HG03439 (cell line): ENCODE data around the gene TEDC1.

Experiments
- ATAC-seq: cut with Tn5 transposase; IDR thresholded peaks from one replicate; pipeline ENCODE4 v1.9.1; 2021; ENCODE audit warnings: mild to moderate bottlenecking, moderate library complexity; ENCODE audit not compliant: unreplicated experiment

Gene TEDC1

DNA sequence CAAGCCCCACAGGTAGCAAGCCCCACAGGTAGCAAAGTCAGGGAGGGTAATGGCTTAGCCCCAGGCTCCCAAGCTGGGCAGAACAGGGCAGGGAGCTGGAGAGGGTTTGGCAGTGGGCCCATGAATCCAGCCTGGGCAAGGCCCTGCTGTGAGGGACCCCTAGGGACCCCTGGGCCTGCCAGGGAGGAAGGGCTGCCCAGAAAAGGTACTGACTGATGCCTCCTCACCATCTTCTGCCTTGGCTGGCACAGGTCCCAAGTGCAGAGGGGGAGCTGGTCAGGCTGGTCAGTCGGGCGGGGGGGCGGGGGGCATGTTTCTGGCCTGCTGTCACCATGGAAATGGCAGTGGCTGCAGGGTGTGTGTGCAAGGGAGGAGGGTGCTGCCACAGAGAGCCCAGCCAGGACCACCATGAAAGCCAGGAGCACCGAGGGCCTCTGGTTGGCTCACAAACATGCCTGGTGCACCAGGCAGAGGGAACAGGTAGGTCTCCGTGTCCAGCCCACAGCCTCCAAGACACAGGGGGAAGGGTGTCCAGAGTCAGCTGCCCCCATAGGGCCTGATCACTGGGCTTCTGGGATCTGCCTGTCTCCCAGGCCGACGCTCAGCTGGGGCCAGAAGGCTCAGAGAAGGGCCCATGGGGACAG is 17.9 kb upstream of the TEDC1 start:
- no peak for ATAC-seq

DNA sequence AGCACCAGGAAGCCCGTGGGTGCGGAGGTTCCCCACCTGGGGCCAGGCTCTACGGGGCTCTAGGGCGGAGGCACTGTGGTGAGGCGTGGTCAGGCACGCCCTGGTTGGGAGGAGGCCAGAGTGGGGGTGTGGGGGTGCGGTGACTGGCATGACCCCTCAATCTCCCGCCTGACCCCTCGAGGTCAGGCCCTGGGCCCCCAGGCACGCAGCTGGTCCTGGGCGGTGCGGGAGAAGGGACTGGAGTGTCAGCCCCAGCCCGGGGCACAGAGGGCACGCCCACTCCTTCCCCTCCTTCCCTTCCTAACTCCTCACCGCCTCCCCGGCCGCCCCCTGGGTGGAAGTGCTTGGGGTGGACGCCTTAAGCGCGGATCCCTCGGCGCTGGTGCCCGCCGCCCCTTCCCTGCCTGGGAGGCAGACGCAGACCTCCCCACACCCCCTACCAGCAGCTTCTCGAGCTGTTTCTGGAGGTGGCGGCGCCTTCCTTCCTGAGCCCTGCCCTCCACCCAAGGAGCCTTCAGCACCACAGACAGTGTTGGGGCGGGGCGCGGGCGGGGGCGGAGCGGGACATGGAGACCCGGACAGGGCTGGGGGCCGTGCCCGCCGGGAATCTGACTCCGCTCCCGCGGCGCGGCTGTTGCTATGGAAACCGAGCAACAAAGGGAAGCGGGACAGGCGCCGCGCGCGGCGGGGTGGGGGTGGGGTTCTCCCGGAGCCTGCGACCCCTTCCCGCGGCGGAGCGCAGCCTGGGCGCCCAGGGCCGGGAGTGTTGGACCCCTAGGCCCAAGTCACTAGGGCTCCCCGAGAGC is 17.2 kb upstream of the TEDC1 start:
- no peak for ATAC-seq

DNA sequence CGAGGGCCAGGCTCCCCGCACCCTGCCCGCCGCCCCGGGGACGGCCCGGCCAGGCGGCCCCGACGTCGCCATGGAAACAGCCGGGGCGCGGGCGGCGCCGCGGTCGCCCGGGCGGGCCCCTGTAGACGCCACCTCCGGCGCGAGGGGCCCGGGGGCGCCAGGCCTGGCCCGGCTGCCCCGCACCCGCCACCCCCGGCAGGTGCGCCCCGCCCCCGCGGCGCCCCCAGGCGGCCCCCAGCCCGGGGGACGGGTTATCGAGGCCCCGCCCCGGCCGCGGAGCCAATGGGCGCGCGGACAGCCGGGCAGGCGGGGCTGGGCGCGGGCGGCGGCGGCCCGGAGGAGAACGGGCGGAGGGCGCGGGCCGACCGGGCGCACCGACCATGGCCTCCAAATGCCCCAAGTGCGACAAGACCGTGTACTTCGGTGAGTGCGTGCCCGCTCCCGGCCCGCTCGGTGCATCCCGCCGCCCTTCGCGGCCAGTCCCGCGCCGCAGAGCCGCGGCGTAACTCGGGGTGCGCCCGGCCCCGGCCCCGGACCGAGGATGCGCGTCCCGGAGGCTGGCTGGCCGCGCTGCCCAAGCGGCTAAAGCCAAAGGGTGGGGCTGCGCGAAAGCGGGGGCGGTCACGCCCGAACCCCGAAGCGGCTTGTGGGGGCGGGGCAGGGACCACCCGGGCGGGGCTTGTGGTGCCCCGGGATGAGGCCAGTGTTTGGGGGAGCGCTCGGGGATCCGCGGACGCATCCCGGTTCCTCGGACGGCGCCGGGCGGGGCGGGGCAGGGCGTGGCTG is 16.4 kb upstream of the TEDC1 start, which contains the start of gene CRIP2:
TSS of gene CRIP2 (plus strand) at position 339 of the 786 bp plus-strand sequence. CDS start at position 381, 42 bp downstream.
- no peak for ATAC-seq

DNA sequence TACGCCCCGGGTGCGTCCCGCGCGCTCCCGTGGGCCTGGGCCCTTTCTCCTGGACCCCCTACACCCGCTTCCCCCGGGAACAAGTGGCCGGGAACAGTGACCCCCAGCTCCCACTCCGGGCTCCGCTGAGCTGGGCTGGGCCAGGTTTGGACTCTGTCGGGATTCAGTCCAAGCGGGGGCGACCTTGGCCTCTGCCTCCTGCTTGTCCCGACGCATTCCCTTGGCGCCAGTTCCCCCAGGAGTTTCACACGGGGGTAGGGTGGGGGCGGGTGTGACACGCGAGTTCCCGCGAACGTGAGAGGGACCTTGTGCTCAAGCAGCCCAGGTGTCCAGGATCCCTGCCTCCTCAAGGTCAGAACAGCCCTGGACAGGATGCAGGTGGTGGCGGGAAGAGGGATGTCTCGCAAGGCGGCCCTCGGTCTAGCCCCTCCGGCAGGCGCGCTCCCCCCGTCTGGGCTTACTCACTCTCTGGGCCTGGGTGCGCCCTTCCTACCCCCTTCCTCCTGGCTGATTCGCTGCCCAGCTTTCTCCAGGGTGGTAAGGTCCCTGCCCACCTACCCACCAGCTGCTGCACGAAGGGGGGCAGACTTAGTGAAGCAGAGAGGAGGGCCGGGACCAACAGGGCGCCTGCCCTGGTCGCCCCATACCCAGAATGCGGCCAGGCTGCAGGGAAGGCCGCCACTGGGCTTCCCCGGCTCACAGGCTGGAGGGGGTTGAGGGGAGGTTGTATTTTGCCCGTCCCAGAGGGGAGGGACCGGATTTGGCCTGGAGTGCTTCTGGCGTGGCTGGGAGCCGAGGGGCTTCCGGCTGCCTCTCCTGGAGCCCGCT is 15.6 kb upstream of the TEDC1 start:
- ATAC-seq: no peak

- ATAC-seq: no peak
These were observed 14.8 kb upstream of the TEDC1 start for GRCh38 chr14:105476097-105476830.

DNA sequence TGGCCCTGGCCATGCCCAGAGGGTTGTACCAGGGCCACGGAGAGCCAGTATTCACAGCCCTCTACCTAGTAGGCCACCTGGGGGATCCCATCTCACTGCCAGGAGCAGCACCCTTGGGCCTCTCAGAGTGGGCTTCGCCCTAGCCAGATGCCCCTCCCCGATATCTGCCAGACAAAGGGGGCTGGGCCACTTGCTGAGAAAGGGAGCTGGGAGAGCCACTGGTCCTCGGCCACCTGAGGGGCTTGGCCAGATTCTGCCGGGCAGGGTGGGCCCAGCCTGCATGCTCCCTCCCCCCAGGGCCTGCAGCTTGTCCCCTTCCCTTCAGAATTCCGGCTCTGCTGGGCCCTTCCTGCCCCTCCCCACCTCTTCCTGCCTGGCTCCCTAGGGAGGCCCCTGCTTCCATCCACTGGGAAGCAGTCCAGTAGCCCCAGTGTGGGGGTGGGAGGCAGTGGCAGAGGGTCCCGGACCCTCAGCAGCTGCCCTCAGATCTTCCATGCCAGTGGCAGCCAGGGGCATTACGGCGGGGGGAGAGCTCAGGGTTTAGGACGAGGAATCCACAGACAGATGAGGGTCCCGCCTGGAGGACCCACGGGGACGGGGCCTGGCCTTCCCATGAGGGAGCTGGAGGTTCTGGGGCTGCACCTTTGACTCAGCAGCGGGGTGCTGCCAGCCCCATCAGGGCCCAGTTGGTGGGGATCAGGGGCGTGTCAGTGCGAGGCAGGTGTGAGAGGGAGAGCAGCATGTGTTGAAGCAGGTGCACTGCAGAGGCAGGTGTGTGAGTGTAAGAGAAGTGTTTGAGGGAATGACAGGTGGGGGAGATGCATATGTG is 14.0 kb upstream of the TEDC1 start:
- no peak for ATAC-seq

DNA sequence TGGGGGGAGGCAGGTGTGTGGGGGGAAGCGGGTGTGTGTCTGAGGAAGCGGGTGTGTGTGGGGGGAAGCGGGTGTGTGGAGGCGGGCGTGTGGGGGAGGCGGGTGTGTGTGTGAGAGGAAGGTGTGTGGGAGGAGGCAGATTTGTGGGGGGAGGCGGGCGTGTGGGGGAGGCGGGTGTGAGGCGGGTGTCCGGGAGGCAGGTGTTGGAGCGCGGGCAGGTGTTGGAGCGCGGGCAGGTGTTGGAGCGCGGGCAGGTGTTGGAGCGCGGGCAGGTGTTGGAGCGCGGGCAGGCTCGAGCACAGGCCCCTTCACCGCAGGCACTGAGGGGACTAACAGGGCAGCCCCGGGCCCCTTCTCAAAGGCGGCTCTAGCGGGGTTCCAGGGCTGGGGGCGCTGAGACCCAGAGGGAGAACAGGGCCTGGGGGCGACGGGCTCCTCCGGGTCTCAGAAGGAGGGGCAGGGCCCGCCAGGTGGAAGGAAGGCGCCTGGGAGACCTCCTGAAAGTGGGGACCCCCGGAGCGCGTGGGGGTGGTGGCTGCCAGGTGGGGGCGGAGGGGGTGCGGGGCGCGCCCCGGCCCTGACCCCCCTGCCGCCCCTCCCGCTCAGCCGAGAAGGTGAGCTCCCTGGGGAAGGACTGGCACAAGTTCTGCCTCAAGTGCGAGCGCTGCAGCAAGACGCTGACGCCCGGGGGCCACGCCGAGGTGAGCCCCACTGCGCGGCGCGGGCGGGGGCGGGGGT is 13.2 kb upstream of the TEDC1 start:
- ATAC-seq: no peak

GRCh38 chr14:105478398-105479251 is 12.4 kb upstream of the TEDC1 start:
- ATAC-seq: no peak

- no peak for ATAC-seq
These were observed 11.5 kb upstream of the TEDC1 start for GRCh38 chr14:105479431-105480158.

DNA sequence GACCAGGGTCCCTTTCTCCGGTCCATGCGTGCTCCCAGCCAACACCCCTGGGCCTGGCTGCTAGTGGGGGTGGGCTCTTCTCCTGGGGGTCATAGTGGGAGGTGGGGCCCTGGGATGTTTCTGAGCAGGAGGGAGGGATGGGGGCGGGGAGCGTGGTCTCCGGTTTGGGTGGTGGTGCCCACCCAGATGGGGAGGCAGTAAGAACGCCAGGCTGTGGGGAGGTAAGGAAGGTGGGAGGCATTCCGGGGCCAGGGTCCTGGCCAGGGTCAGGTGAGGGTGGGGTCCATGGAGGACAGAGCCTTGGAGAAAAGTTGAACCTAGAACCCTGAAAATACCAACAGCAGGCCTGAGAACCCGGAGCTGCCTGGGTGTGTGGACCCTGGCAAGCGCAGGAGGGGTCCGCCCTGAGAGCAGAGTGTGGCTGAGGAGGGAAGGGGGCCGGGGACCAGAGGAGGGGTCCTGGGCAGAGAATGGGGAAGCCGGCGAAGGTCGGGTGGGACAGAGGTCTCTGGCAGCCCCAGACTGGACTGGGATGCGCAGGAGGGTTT is 10.8 kb upstream of the TEDC1 start:
- ATAC-seq: no peak

DNA sequence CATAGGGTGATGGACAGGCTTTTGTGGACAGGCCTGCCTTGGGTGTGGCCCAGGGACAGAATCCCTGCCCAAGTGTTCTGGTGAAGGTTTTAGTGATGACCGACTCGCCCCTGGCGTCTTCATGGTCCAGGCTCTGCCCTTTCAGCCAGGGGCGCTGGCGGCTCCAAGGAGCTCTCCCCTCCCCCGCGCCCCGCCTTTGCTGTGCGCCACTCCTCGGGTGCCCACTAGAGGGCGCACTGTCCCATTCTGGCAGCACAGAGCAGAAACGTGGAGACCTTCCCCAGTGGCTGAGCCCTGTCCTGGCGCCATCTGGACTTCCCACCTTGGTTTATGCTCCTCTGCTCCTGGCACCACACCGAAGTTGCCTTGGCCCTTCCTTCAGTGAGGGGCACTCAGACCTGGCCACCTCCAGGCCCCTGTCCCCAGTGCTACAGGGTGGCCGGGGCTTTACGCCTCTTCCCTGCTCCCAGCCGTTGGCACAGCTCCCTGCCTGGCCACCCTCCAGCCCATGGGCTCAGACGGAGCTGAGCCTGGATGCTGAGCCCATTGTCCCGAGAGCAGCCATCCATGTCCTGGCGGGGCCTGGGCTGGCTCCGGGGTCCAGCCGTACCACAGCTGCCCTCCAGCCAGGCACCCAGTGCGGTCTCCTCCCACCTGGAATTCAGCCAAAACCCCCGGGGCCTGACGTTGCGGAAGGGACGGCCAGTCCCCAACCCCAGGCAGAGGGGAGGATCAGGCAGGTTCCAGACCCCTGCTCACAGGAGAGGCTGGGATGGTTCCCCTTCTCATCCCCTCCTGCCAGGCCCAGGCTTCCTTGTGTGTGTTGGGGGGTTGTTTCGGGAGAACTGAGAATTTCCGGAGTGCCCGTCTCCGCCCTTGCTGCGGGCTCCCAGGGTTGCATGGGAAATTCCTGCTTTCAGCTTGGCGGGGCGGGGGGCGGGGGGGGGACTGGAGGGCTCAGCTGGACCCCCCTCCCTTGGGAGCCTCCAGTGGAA is 9.9 kb upstream of the TEDC1 start:
- peak; percentile 59 for ATAC-seq

GRCh38 chr14:105481886-105482457 is 9.1 kb upstream of the TEDC1 start:
- peak; percentile 50 for ATAC-seq

DNA sequence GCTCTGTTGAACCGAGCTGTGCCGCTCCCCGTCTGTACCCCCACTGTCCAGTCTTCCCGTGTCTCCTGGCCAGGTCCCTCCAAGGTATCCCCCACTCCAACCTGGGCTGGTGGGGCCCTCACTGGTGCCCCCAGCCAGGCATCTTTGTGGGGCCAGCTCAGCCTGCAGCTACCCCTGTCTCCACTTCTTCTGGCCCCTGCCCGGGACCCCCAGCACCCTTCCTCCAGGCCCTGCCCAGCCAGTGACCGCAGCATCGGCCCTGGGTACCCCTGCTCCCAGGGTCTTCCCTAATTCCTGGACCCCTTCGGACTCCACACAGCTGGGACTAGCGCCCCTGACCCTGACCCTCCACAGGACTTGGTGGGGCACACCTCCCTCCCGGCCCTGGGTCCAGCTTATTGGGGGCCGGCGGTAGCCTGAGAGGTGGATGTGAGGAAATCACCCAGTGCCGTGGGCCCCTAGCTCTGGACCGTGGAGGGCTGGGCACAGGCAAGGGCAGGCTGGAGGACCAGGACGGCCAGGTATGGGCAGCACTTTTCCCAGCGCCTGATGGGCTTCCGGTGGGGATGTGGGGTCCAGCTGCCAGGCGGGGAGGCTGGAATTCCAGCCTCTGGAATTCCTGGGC is 8.4 kb upstream of the TEDC1 start:
- no peak for ATAC-seq

- no peak for ATAC-seq
These were observed 7.6 kb upstream of the TEDC1 start for GRCh38 chr14:105483300-105484068.
